ENCODE data around the gene IL34. TPM values are rescaled to one million over a fixed set of nuclear protein-coding genes. Genes with fewer than 3 reads are reported as not detected.

The IL34 gene
- total and polyA plus RNA-seq, 8 donors = 0.45 to 5.9 (median 1.8) TPM; not detected in 2

DNA sequence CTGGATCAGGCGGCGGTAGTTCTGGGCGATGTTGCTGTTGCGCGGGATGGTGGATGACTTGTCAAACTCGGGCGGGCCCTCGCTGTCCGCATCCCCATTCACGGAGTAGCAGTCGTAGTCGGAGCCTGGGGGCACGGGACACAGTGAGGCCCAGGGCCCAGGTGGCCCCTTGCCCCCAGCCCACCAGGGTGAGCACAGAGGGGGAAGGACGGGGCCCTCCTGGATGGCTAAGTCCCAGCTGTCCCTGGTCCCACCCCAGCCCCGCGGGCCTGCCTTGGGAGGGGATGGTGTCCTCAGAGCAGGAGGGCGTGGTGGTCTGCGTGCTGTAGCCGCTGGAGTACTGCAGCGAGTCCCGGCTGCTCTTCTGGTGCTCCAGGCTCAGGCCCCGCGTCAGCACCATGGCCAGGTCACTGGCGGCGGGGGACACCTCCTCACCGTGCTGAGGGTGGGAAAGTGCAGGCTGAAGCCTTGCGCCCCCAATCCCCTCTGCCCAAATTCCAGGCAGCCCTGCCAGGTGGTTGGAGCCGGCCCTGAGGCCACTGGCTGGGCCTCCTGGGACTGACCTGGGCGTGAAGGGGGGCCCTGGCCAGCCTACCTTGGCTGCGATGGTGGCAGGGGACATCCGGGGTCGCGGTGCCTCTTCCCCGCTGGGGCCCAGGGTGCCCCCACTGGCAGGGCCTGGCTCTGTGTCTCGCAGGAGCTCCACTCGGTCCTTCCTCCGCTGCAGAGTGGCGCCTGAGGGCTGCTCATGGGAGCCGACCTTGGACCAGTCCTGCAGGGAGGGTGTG is 18.2 kb downstream of the IL34 start:
- 85 to 92% (median 92%) methylated on average over 16 to 39 of the region's 39 CpGs for WGBS, 5 donors

DNA sequence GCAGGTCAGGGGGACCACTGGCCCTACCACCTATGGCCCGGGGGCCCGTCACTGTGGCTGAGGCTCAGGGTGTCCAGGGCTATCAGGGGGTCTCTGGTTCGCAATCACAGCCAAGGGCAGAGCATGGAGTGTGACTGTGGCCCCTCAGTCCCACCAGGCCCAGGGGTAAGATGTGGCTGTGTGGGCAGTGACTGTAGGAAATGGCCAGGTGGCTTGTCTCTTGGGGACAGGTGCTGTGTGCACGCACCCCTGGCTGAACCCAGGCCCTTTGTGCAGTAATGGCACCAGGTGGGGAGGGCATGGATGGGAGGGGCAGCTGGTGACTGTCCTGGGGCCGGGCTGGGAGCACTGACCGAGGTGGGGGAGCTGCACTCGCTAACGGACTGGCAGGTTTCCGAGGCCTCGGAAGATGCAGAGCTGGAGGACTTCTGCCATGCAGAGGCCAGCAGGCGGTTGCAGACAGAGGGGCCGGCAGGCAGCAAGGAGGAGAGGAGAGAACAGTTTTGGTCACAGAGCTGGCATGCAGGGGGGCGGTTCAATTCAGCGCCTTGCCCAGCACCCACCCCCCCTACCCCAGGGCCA is 18.8 kb downstream of the IL34 start:
- Histone ChIP-seq H3K27me3 (no peaks in the 10 kb centered on the region), H3K27ac (no peak overlapping the region), H3K9me3 (no peaks in the 10 kb centered on the region), H3K36me3 (peaks cover 50 to 83% (median 71%) of the 10 kb centered on the region in 4 donors), H3K4me3 (no peak overlapping the region), H3K4me1 (peaks cover 0 to 32% (median 20%) of the 10 kb centered on the region in 4 donors)
- no peak for DNase-seq
- TF ChIP-seq POLR2A (IDR thresholded peaks at IDR 0.05) = no peak
- TF ChIP-seq, protein P1, sequence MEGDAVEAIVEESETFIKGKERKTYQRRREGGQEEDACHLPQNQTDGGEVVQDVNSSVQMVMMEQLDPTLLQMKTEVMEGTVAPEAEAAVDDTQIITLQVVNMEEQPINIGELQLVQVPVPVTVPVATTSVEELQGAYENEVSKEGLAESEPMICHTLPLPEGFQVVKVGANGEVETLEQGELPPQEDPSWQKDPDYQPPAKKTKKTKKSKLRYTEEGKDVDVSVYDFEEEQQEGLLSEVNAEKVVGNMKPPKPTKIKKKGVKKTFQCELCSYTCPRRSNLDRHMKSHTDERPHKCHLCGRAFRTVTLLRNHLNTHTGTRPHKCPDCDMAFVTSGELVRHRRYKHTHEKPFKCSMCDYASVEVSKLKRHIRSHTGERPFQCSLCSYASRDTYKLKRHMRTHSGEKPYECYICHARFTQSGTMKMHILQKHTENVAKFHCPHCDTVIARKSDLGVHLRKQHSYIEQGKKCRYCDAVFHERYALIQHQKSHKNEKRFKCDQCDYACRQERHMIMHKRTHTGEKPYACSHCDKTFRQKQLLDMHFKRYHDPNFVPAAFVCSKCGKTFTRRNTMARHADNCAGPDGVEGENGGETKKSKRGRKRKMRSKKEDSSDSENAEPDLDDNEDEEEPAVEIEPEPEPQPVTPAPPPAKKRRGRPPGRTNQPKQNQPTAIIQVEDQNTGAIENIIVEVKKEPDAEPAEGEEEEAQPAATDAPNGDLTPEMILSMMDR (IDR thresholded peaks at IDR 0.05) = no peak
- no peak for TF ChIP-seq EP300 (IDR thresholded peaks at IDR 0.05)
- TF ChIP-seq POLR2AphosphoS5 (IDR thresholded peaks at IDR 0.05) = no peak
- 91 to 95% (median 93%) methylated on average over 9 to 14 of the region's 14 CpGs for WGBS, 5 donors
- intact Hi-C loops (cut with DNase I; ENCODE audit: low total_unique reads) = no loop called here

More for the DNA sequence above, 18.2 kb downstream of the IL34 start:
- Histone ChIP-seq H3K9me3 (no peaks in the 10 kb centered on the region), H3K27me3 (no peaks in the 10 kb centered on the region), H3K4me3 (no peak overlapping the region), H3K36me3 (peaks cover 43 to 76% (median 64%) of the 10 kb centered on the region in 4 donors), H3K4me1 (peaks cover 0 to 32% (median 20%) of the 10 kb centered on the region in 4 donors), H3K27ac (no peak overlapping the region)
- TF ChIP-seq POLR2AphosphoS5 (IDR thresholded peaks at IDR 0.05) (no peak), POLR2A (IDR thresholded peaks at IDR 0.05) (no peak), EP300 (IDR thresholded peaks at IDR 0.05) (no peak)
- TF ChIP-seq, protein P1 (IDR thresholded peaks at IDR 0.05) = no peak
- intact Hi-C loops (cut with DNase I; ENCODE audit: low total_unique reads) = no loop called here
- DNase-seq = no peak

DNA sequence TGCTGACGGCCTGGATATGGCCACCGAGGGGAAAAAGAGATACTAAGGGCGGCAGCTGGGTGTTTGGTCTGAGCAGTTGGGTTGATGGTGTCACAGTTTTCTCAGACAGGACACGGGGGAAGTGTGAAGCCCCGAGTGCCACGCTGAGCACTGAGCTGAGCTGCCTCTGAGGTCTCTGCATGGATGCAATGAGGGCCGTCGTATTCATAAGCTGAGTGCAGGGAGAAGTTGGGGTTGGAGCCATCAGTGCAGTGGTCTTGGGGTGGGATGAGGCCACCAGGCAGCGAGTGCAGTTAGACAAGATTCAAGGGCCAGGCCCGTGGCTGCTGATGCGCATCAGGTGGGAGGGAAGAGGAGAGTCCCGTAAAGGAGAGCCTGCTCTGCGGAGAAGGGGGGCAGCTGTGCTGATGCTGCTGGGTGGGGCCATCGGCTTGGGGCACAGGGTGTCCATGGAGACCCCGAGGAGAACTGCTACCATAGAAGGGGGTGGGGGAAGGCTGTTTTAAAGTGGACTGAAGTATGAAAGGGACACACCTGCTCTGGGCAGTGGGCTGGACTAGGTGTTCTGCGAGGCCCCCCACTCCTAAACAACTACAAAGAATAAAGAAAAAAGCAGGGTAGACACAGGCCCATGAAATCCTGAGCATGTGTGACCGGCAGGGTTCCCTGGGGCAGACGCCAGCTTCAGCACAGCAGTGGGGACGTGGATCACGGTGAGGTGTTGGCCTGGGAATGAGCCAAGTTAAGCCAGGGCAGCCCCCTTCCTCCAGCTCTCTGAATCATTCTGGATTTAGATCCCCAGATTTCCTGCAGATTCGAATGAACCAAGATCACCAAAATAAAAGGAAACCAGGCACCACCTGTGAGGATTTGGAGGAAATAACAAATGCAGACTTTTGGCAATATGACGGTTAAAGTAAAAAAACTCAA is 19.7 kb downstream of the IL34 start:
- intact Hi-C loops (cut with DNase I; ENCODE audit: low total_unique reads) = no loop called here
- 82 to 89% (median 86%) methylated on average over 22 of the region's 22 CpGs for WGBS, 5 donors

More for the DNA sequence above, 19.7 kb downstream of the IL34 start:
- no peak for TF ChIP-seq POLR2A (IDR thresholded peaks at IDR 0.05)
- TF ChIP-seq, protein P1 (IDR thresholded peaks at IDR 0.05) = no peak
- peaks cover 57 to 91% (median 80%) of the 10 kb centered on the region in 4 donors for H3K36me3 ChIP-seq
- H3K27me3 ChIP-seq = no peaks in the 10 kb centered on the region
- H3K4me1 ChIP-seq = peaks cover 0 to 25% (median 16%) of the 10 kb centered on the region in 4 donors
- H3K27ac ChIP-seq = no peak overlapping the region
- no peak for DNase-seq
- no peaks in the 10 kb centered on the region for H3K9me3 ChIP-seq
- H3K4me3 ChIP-seq = no peak overlapping the region
